Keratinocyte (primary cell): ENCODE measurements around the gene CACNA1I. TPM values are rescaled to one million over a fixed set of nuclear protein-coding genes. Genes with fewer than 3 reads are reported as not detected.

Source experiments
- DNase-seq: peaks from one replicate; pipeline ENCODE4 v3.0.0-alpha.2; 2011; ENCODE audit warnings: low read depth, missing footprints, low spot score
- FAIRE-seq: peaks from 2 replicates; lab custom pipeline; 2011; peaks lifted over from hg19 to GRCh38; lab: Jason Lieb, UNC
- H2AFZ ChIP-seq: 2 replicates; pipeline ENCODE4 v1.6.0; 2012; ENCODE audit warnings: low read length, control low read depth, inconsistent platforms; ENCODE audit not compliant: control insufficient read depth
- H3K27ac ChIP-seq: 2 replicates; pipeline ENCODE4 v1.5.1; 2011; ENCODE audit warnings: low read length; ENCODE audit not compliant: control insufficient read depth, insufficient read depth
- H3K27me3 ChIP-seq: 3 replicates; pipeline ENCODE4 v1.6.0; 2011; ENCODE audit warnings: low read length; ENCODE audit not compliant: control insufficient read depth, insufficient read depth; ENCODE audit errors: extremely low read depth
- H3K36me3 ChIP-seq, 2 experiments: 2 replicates in 1 of 2; 3 replicates in 1 of 2; pipeline ENCODE4 v1.5.1; 2011; ENCODE audit warnings: low read length in 2 of 2, mild to moderate bottlenecking in 1 of 2; ENCODE audit not compliant: control insufficient read depth in 2 of 2, insufficient read depth in 2 of 2; ENCODE audit errors: extremely low read depth in 1 of 2
- H3K4me1 ChIP-seq: 3 replicates; pipeline ENCODE4 v1.5.1; 2011; ENCODE audit warnings: low read length; ENCODE audit not compliant: control insufficient read depth, insufficient read depth; ENCODE audit errors: extremely low read depth
- H3K4me2 ChIP-seq: 3 replicates; pipeline ENCODE4 v1.6.0; 2011; ENCODE audit warnings: low read depth, low read length; ENCODE audit not compliant: control insufficient read depth, insufficient read depth; ENCODE audit errors: extremely low read depth
- H3K4me3 ChIP-seq, 3 experiments: fragments of 200-600 bp in 1 of 3; sonication (generic) in 1 of 3; 2 replicates in 2 of 3; 3 replicates in 1 of 3; pipeline ENCODE4 v1.5.1; 2011 to 2016; ENCODE audit warnings: low read length in 3 of 3, mild to moderate bottlenecking in 3 of 3, control low read depth in 2 of 3, inconsistent platforms in 1 of 3, low read depth in 1 of 3, mixed read lengths in 1 of 3, mixed run types in 1 of 3, moderate library complexity in 1 of 3; ENCODE audit not compliant: control insufficient read depth in 2 of 3, insufficient read depth in 2 of 3; ENCODE audit errors: extremely low read depth in 1 of 3
- H3K79me2 ChIP-seq: 2 replicates; pipeline ENCODE4 v1.6.0; 2012; ENCODE audit warnings: low read length; ENCODE audit not compliant: control insufficient read depth, insufficient read depth
- H3K9ac ChIP-seq: 3 replicates; pipeline ENCODE4 v1.6.0; 2011; ENCODE audit warnings: low read length; ENCODE audit not compliant: control insufficient read depth, insufficient read depth; ENCODE audit errors: extremely low read depth
- H3K9me1 ChIP-seq: 3 replicates; pipeline ENCODE4 v1.6.0; 2011; ENCODE audit warnings: low read length; ENCODE audit not compliant: control insufficient read depth, insufficient read depth; ENCODE audit errors: extremely low read depth
- H3K9me3 ChIP-seq: 2 replicates; pipeline ENCODE4 v1.5.1; 2012; ENCODE audit warnings: low read depth, low read length; ENCODE audit not compliant: control insufficient read depth
- H4K20me1 ChIP-seq: 3 replicates; pipeline ENCODE4 v1.6.0; 2011; ENCODE audit warnings: low read length; ENCODE audit not compliant: control insufficient read depth, insufficient read depth; ENCODE audit errors: extremely low read depth
- EZH2 ChIP-seq: IDR thresholded peaks from one replicate; pipeline ENCODE4 v1.6.1; 2012; ENCODE audit warnings: inconsistent platforms, mild to moderate bottlenecking, low read length, moderate library complexity
- dilution Hi-C: fragments of 300-500 bp; cut with MboI; formaldehyde crosslinking; loops from one replicate; pipeline ENCODE4 v1.7.0; 2020; ENCODE audit warnings: low sequenced_read_pairs; ENCODE audit not compliant: extremely low pct_ligation_motif_present
- polyA plus RNA-seq, 5 experiments: library from polyadenylated mRNA; depleted of rRNA in 3 of 5; stranded (reverse) in 3 of 5; stranded (forward) in 1 of 5; unstranded in 1 of 5; fragments of >200 nt; gene quantifications; 1 replicate in 1 of 5; 2 replicates in 3 of 5; 3 replicates in 1 of 5; pipeline versions ENCODE4 v1.2.1 to v1.2.3, GENCODE V29; 2011 to 2012; ENCODE audit warnings: missing spikeins in 2 of 5, low read depth in 1 of 5, low replicate concordance in 1 of 5
- TF ChIP-seq, protein P1 (sequence below), 3 experiments: IDR thresholded peaks in 1 of 3; conservative IDR thresholded peaks in 1 of 3; optimal IDR thresholded peaks in 1 of 3; 2 replicates in 2 of 3; 3 replicates in 1 of 3; pipeline versions ENCODE3 to v1.5.1; 2011; ENCODE audit warnings: low read length in 3 of 3, mild to moderate bottlenecking in 3 of 3, moderate library complexity in 2 of 3, control low read depth in 1 of 3, inconsistent platforms in 1 of 3; ENCODE audit not compliant: insufficient read depth in 2 of 3; ENCODE audit errors: extremely low read depth in 1 of 3

The CACNA1I gene
- polyA plus RNA-seq, 1 donor (not counting 4 experiments of a cell fraction or from before 2014, with no cell fraction given), result not detected

DNA sequence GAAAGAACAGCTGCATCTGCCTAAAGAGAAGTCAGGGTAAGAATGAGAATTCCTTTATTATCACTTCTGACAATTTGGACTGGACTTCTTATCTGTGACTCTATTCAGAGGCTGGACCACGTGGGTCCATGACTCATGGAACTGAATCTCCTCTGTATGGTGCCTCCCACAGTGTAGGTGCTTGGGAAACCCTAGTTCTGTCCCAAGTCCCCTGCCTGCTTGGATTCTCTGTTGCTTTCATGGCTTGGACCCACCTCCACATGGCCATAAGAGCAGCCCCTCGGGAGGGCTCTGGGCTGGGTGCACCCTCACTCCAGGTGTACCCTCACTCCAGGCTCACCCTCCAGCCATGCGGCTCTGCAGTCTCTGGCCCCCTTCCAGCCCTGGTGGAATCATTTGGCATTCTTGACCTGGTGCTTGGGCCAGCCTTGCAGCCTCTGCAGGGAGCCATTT, 153.4 kb downstream of the CACNA1I start:
- H3K36me3 ChIP-seq, result no peaks in the 10 kb centered on the region
- H2AFZ ChIP-seq, result no peak overlapping the region
- H3K9ac ChIP-seq, result no peak overlapping the region
- no peak for FAIRE-seq
- H4K20me1 ChIP-seq, result no peaks in the 10 kb centered on the region
- no peak overlapping the region for H3K27ac ChIP-seq
- DNase-seq, result no peak
- H3K4me3 ChIP-seq, result no peak overlapping the region
- no peak overlapping the region for H3K4me2 ChIP-seq
- H3K4me1 ChIP-seq, result no peaks in the 10 kb centered on the region
- H3K9me1 ChIP-seq, result no peaks in the 10 kb centered on the region
- no peaks in the 10 kb centered on the region for H3K9me3 ChIP-seq
- H3K27me3 ChIP-seq, result peaks cover 4% of the 10 kb centered on the region
- dilution Hi-C loops, result no loop called here
- no peak for TF ChIP-seq EZH2
- TF ChIP-seq, protein P1, sequence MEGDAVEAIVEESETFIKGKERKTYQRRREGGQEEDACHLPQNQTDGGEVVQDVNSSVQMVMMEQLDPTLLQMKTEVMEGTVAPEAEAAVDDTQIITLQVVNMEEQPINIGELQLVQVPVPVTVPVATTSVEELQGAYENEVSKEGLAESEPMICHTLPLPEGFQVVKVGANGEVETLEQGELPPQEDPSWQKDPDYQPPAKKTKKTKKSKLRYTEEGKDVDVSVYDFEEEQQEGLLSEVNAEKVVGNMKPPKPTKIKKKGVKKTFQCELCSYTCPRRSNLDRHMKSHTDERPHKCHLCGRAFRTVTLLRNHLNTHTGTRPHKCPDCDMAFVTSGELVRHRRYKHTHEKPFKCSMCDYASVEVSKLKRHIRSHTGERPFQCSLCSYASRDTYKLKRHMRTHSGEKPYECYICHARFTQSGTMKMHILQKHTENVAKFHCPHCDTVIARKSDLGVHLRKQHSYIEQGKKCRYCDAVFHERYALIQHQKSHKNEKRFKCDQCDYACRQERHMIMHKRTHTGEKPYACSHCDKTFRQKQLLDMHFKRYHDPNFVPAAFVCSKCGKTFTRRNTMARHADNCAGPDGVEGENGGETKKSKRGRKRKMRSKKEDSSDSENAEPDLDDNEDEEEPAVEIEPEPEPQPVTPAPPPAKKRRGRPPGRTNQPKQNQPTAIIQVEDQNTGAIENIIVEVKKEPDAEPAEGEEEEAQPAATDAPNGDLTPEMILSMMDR (optimal IDR thresholded peaks at IDR 0.05 in 1 of 3, IDR thresholded peaks at IDR 0.05 in 1 of 3, conservative IDR thresholded peaks at IDR 0.05 in 1 of 3; ENCODE audit: extremely low read depth in 1 of 3, insufficient read depth in 2 of 3, low read length in 3 of 3), result no peak
- no peaks in the 10 kb centered on the region for H3K79me2 ChIP-seq

DNA sequence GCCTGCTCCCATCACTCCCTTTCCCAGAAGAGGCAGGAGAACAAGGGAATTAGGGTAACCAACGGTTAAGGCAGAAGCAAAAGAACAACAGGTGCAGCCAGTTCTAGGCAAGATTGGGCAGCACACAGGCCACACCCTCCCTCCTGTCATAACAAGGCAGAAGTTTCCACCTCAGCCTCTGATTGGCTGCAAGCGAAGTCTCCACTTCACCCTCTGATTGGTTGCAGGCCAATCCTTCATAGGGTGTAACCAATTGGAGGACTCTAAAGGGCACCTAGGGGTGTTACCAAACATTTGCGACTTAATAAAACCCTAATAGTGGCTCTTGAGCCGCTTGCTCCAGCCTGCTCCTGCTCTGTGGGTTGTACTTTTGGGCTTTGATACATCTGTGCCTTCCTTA, 153.8 kb downstream of the CACNA1I start:
- FAIRE-seq (no peak), DNase-seq (no peak)
- no peaks in the 10 kb centered on the region for H3K79me2 ChIP-seq
- H3K9ac ChIP-seq, result no peak overlapping the region
- H4K20me1 ChIP-seq, result no peaks in the 10 kb centered on the region
- H2AFZ ChIP-seq, result no peak overlapping the region
- H3K27me3 ChIP-seq, result peaks cover 4% of the 10 kb centered on the region
- H3K4me3 ChIP-seq, result no peak overlapping the region
- H3K27ac ChIP-seq, result no peak overlapping the region
- dilution Hi-C loops, result no loop called here
- H3K9me3 ChIP-seq, result no peaks in the 10 kb centered on the region
- H3K4me2 ChIP-seq, result no peak overlapping the region
- H3K4me1 ChIP-seq, result no peaks in the 10 kb centered on the region
- no peak for TF ChIP-seq EZH2
- TF ChIP-seq, protein P1 (optimal IDR thresholded peaks at IDR 0.05 in 1 of 3, IDR thresholded peaks at IDR 0.05 in 1 of 3, conservative IDR thresholded peaks at IDR 0.05 in 1 of 3; ENCODE audit: extremely low read depth in 1 of 3, insufficient read depth in 2 of 3, low read length in 3 of 3), result no peak
- no peaks in the 10 kb centered on the region for H3K9me1 ChIP-seq
- H3K36me3 ChIP-seq, result no peaks in the 10 kb centered on the region
